H1 (cell line): ENCODE results near the gene ATP7B. TPM values are rescaled to one million over a fixed set of nuclear protein-coding genes. Genes with fewer than 3 reads are reported as not detected.

ENCODE experiments used
- CTCF ChIA-PET: fragments of 300-600 bp; sonication (Branson Sonifier 250); formaldehyde crosslinking; loops from one replicate; lab custom pipeline; 2021; ENCODE audit not compliant: partially characterized antibody; lab: Charles Lee
- POLR2A ChIA-PET: fragments of 300-600 bp; sonication (Branson Sonifier 250); formaldehyde crosslinking; loops from one replicate; lab custom pipeline; 2021; ENCODE audit warnings: inconsistent platforms; ENCODE audit not compliant: partially characterized antibody; lab: Charles Lee
- DNase-seq, 2 experiments: peaks; one replicate each; pipeline versions ENCODE4 v3.0.0 to v3.0.0-alpha.2; 2010 to 2022; ENCODE audit warnings: low spot score in 2 of 2, low read depth in 1 of 2, mixed read lengths in 1 of 2
- FAIRE-seq: peaks from 2 replicates; lab custom pipeline; 2011; peaks lifted over from hg19 to GRCh38; lab: Jason Lieb, UNC
- H2AFZ ChIP-seq: 2 replicates; pipeline ENCODE4 v1.8.1; 2012; ENCODE audit warnings: low read length, inconsistent platforms
- H2AK5ac ChIP-seq: 2 replicates; pipeline ENCODE4 v1.6.1; 2013; ENCODE audit warnings: low read depth, low read length
- H2BK120ac ChIP-seq: replicated peaks from 2 replicates; pipeline ENCODE3; 2013; ENCODE audit warnings: low read depth, low read length, inconsistent platforms
- H2BK12ac ChIP-seq: 2 replicates; pipeline ENCODE4 v1.6.1; 2013; ENCODE audit warnings: low read depth, low read length
- H2BK15ac ChIP-seq: 2 replicates; pipeline ENCODE4 v1.6.1; 2013; ENCODE audit warnings: low read length
- H2BK20ac ChIP-seq: 2 replicates; pipeline ENCODE4 v1.6.1; 2013; ENCODE audit warnings: low read length
- H2BK5ac ChIP-seq: 2 replicates; pipeline ENCODE4 v1.6.1; 2013; ENCODE audit warnings: low read depth, low read length
- H3K14ac ChIP-seq: 2 replicates; pipeline ENCODE4 v1.6.1; 2013; ENCODE audit warnings: inconsistent platforms; ENCODE audit not compliant: insufficient read length
- H3K18ac ChIP-seq: 2 replicates; pipeline ENCODE4 v1.6.1; 2013; ENCODE audit warnings: low read length; ENCODE audit errors: extremely low read depth
- H3K23ac ChIP-seq: 2 replicates; pipeline ENCODE4 v1.6.1; 2013; ENCODE audit warnings: inconsistent platforms; ENCODE audit not compliant: insufficient read length
- H3K23me2 ChIP-seq: 2 replicates; pipeline ENCODE4 v1.6.1; 2013; ENCODE audit warnings: low read depth, low read length
- H3K27ac ChIP-seq: 2 replicates; pipeline ENCODE4 v1.6.1; 2011; ENCODE audit warnings: low read depth, low read length, inconsistent platforms
- H3K27me3 ChIP-seq, 4 experiments: replicated peaks in 1 of 4; 1 replicate in 1 of 4; 2 replicates in 3 of 4; pipeline versions ENCODE4 v1.6.1 to v1.8.1; 2011 to 2013; ENCODE audit warnings: low read length in 3 of 4, mild to moderate bottlenecking in 3 of 4, inconsistent platforms in 2 of 4, mixed read lengths in 2 of 4, moderate library complexity in 1 of 4; ENCODE audit not compliant: control insufficient read depth in 3 of 4, insufficient read depth in 3 of 4; ENCODE audit errors: extremely low read depth in 1 of 4
- H3K36me3 ChIP-seq, 4 experiments: 2 replicates each; pipeline versions ENCODE4 v1.6.1 to v1.8.1; 2011 to 2013; ENCODE audit warnings: mild to moderate bottlenecking in 4 of 4, low read length in 3 of 4, moderate library complexity in 2 of 4, control low read depth in 1 of 4, inconsistent platforms in 1 of 4; ENCODE audit not compliant: insufficient read depth in 4 of 4, control insufficient read depth in 2 of 4
- H3K4ac ChIP-seq: replicated peaks from 2 replicates; pipeline ENCODE3; 2013; ENCODE audit warnings: low read length, low read depth, mixed read lengths, inconsistent platforms; ENCODE audit not compliant: insufficient read length
- H3K4me1 ChIP-seq, 4 experiments: replicated peaks in 1 of 4; 1 replicate in 1 of 4; 2 replicates in 3 of 4; pipeline versions ENCODE4 v1.6.1 to v1.8.1; 2011 to 2013; ENCODE audit warnings: low read length in 3 of 4, inconsistent platforms in 2 of 4, mixed read lengths in 1 of 4; ENCODE audit not compliant: insufficient read depth in 4 of 4, control insufficient read depth in 3 of 4
- H3K4me2 ChIP-seq, 2 experiments: 2 replicates each; pipeline versions ENCODE4 v1.6.1 to v1.8.1; 2011 to 2013; ENCODE audit warnings: low read depth in 2 of 2, low read length in 2 of 2, control low read depth in 1 of 2, inconsistent platforms in 1 of 2, mild to moderate bottlenecking in 1 of 2; ENCODE audit not compliant: insufficient read depth in 1 of 2
- H3K4me3 ChIP-seq, 4 experiments: fragments of 200-600, 300-600 bp in 1 of 4; sonication (generic), shearing (Covaris generic), sonication (Bioruptor Twin) in 1 of 4; 2 replicates each; pipeline versions ENCODE4 v1.5.1 to v1.8.1; 2011 to 2016; ENCODE audit warnings: low read length in 4 of 4, low read depth in 3 of 4, control low read depth in 2 of 4, inconsistent platforms in 2 of 4, mild to moderate bottlenecking in 2 of 4, mixed read lengths in 1 of 4, moderate library complexity in 1 of 4; ENCODE audit not compliant: insufficient read depth in 2 of 4; ENCODE audit errors: extremely low read depth in 1 of 4
- H3K56ac ChIP-seq: replicated peaks from 2 replicates; pipeline ENCODE3; 2013; ENCODE audit warnings: low read depth, mild to moderate bottlenecking, mixed read lengths, low read length, inconsistent platforms; ENCODE audit not compliant: insufficient read length
- H3K79me1 ChIP-seq: 2 replicates; pipeline ENCODE4 v1.6.1; 2013; ENCODE audit warnings: low read depth, low read length, control low read depth
- H3K79me2 ChIP-seq, 2 experiments: 2 replicates each; pipeline versions ENCODE4 v1.6.1 to v1.8.1; 2012 to 2013; ENCODE audit warnings: low read length in 2 of 2, mild to moderate bottlenecking in 2 of 2, inconsistent platforms in 1 of 2; ENCODE audit not compliant: insufficient read depth in 2 of 2, control insufficient read depth in 1 of 2
- H3K9ac ChIP-seq, 4 experiments: replicated peaks in 1 of 4; 1 replicate in 1 of 4; 2 replicates in 3 of 4; pipeline versions ENCODE4 v1.6.1 to v1.8.1; 2011 to 2013; ENCODE audit warnings: low read depth in 3 of 4, low read length in 3 of 4, control low read depth in 2 of 4, mild to moderate bottlenecking in 2 of 4, moderate library complexity in 2 of 4, inconsistent platforms in 1 of 4; ENCODE audit errors: extremely low read depth in 1 of 4
- H3K9me3 ChIP-seq, 2 experiments: 2 replicates each; pipeline versions ENCODE4 v1.6.1 to v1.8.1; 2012 to 2013; ENCODE audit warnings: mild to moderate bottlenecking in 2 of 2, moderate library complexity in 2 of 2, control low read depth in 1 of 2, inconsistent platforms in 1 of 2, low read depth in 1 of 2, low read length in 1 of 2, mixed read lengths in 1 of 2; ENCODE audit not compliant: insufficient read depth in 2 of 2
- H4K20me1 ChIP-seq, 2 experiments: replicated peaks in 1 of 2; 2 replicates each; pipeline versions ENCODE3 to v1.8.1; 2011 to 2013; ENCODE audit warnings: inconsistent platforms in 2 of 2, low read length in 2 of 2, mild to moderate bottlenecking in 1 of 2; ENCODE audit not compliant: insufficient read depth in 2 of 2, control insufficient read depth in 1 of 2
- H4K5ac ChIP-seq: 2 replicates; pipeline ENCODE4 v1.6.1; 2013; ENCODE audit warnings: low read length, low read depth, mixed read lengths, inconsistent platforms; ENCODE audit not compliant: insufficient read length
- H4K8ac ChIP-seq: 2 replicates; pipeline ENCODE4 v1.8.0; 2013; ENCODE audit warnings: mild to moderate bottlenecking, moderate library complexity, low read length, inconsistent platforms; ENCODE audit not compliant: insufficient read depth; ENCODE audit errors: extremely low read depth
- H4K91ac ChIP-seq: replicated peaks from 2 replicates; pipeline ENCODE3; 2013; ENCODE audit warnings: low read length, mixed read lengths, inconsistent platforms; ENCODE audit not compliant: insufficient read length
- BCL11A ChIP-seq, 2 experiments: IDR thresholded peaks; one replicate each; pipeline ENCODE4 v1.6.1; 2011; ENCODE audit warnings: low read depth in 2 of 2, low read length in 2 of 2, mild to moderate bottlenecking in 2 of 2
- CHD1 ChIP-seq: IDR thresholded peaks from 2 replicates; pipeline ENCODE4 v1.6.1; 2012; ENCODE audit warnings: low read depth, low read length, improper control_type of control experiment
- CTBP2 ChIP-seq: IDR thresholded peaks from 2 replicates; pipeline ENCODE4 v1.7.0; 2011; ENCODE audit warnings: borderline replicate concordance, mild to moderate bottlenecking, moderate library complexity, mixed read lengths, low read length; ENCODE audit not compliant: insufficient read depth, insufficient read length
- EZH2 ChIP-seq: fragments of 200-600 bp; sonication (generic); IDR thresholded peaks from 2 replicates; pipeline ENCODE4 v1.7.1; 2012; ENCODE audit warnings: low read depth, mild to moderate bottlenecking, moderate library complexity, low read length, inconsistent platforms; ENCODE audit not compliant: severe bottlenecking
- FOSL1 ChIP-seq: IDR thresholded peaks from 2 replicates; pipeline ENCODE4 v1.6.1; 2011; ENCODE audit warnings: mild to moderate bottlenecking, low read depth, low read length, moderate library complexity; ENCODE audit not compliant: insufficient read depth
- GABPA ChIP-seq: IDR thresholded peaks from 2 replicates; pipeline ENCODE4 v1.6.1; 2011; ENCODE audit warnings: mild to moderate bottlenecking, low read length, moderate library complexity, borderline replicate concordance; ENCODE audit not compliant: insufficient read depth
- KDM4A ChIP-seq: IDR thresholded peaks from one replicate; pipeline ENCODE4 v1.7.1; 2012; ENCODE audit warnings: low read depth, mild to moderate bottlenecking, moderate library complexity, low read length, inconsistent platforms; ENCODE audit not compliant: severe bottlenecking
- KDM5A ChIP-seq: fragments of 200-600 bp; IDR thresholded peaks from 2 replicates; pipeline ENCODE4 v1.7.1; 2012; ENCODE audit warnings: mild to moderate bottlenecking, low read length, inconsistent platforms, mixed read lengths
- NRF1 ChIP-seq: IDR thresholded peaks from 2 replicates; pipeline ENCODE4 v1.6.1; 2011; ENCODE audit warnings: mild to moderate bottlenecking, low read depth, low read length, improper control_type of control experiment
- RNF2 ChIP-seq: fragments of 200-900, 300-1000 bp; sonication (generic); IDR thresholded peaks from 2 replicates; pipeline ENCODE4 v1.7.1; 2016; ENCODE audit warnings: borderline replicate concordance, low read depth, mild to moderate bottlenecking, antibody characterized with exemption, low read length; ENCODE audit not compliant: poor library complexity, severe bottlenecking; ENCODE audit errors: missing control alignments
- SIRT6 ChIP-seq: IDR thresholded peaks from one replicate; pipeline ENCODE4 v1.7.1; 2012; ENCODE audit warnings: low read length, inconsistent platforms
- SP1 ChIP-seq: IDR thresholded peaks from 2 replicates; pipeline ENCODE4 v1.6.1; 2011; ENCODE audit warnings: low read depth, low read length
- TAF7 ChIP-seq: optimal IDR thresholded peaks from 2 replicates; pipeline ENCODE3; 2011; ENCODE audit warnings: low read depth, mild to moderate bottlenecking, inconsistent platforms, low read length, moderate library complexity, borderline replicate concordance
- ZNF274 ChIP-seq: IDR thresholded peaks from 2 replicates; pipeline ENCODE4 v1.7.0; 2012; ENCODE audit warnings: low read length, borderline replicate concordance; ENCODE audit errors: extremely low read depth
- WGBS, 2 experiments: shearing (Covaris generic) in 1 of 2; methylation state at CpG; one replicate each; pipeline versions ENCODE4 v1.1.6 to v1.1.7; 2013 to 2015; ENCODE audit warnings: low lambda C conversion rate in 2 of 2, mixed read lengths in 2 of 2, inconsistent platforms in 1 of 2, low coverage in 1 of 2, missing lambda C conversion rate in 1 of 2; ENCODE audit not compliant: insufficient replicate concordance in 2 of 2, insufficient coverage in 1 of 2, insufficient read length in 1 of 2; ENCODE audit errors: extremely low coverage in 1 of 2, missing lambda C conversion rate in 1 of 2; 5-methylcytosine and 5-hydroxymethylcytosine counted together
- polyA plus RNA-seq, 7 experiments: library from polyadenylated mRNA; depleted of rRNA in 3 of 7; stranded (reverse) in 5 of 7; unstranded in 2 of 7; fragments of >200 nt in 5 of 7; fragments of 200-250 nt in 2 of 7; gene quantifications; 1 replicate in 5 of 7; 2 replicates in 1 of 7; 4 replicates in 1 of 7; pipeline versions ENCODE4 v1.2.1 to v1.2.3, GENCODE V29; 2011 to 2013; ENCODE audit warnings: missing spikeins in 2 of 7, mixed read lengths in 2 of 7
- total RNA-seq: library from RNA; stranded (reverse); fragmentation: NEBNext Ultra II Directional; extraction: Animal tissue kit (Norgen Biotek cat#: 25700); gene quantifications from 2 replicates; pipeline ENCODE4 v1.2.1, GENCODE V29; 2021

ATP7B gene
- total and polyA plus RNA-seq, 2 of the 8 experiments (the other 6 are each of a cell fraction or from before 2014, with no cell fraction given) = 4.1 to 9.2 TPM

GRCh38 chr13:51931606-51932005 lies 79.6 kb downstream of the ATP7B start:
- ChIA-PET CTCF (interaction anchor here (1.5 to 1.7 kb wide), 2 partner anchors 8 to 36 kb away, joined by 4 to 6 read pairs; no protein-coding TSS in a partner anchor), POLR2A (interaction anchor here (1.5 kb wide), 1 partner anchor 17 kb away, joined by 3 read pairs; no protein-coding TSS in a partner anchor)
- Histone ChIP-seq H4K20me1 (peaks cover 0 to 1% of the 10 kb centered on the region in 2 experiments), H4K5ac (no peak overlapping the region), H4K91ac (no peak overlapping the region), H2BK15ac (no peak overlapping the region), H3K27ac (no peak overlapping the region), H2BK12ac (no peak overlapping the region), H3K4ac (no peak overlapping the region), H4K8ac (no peak overlapping the region), H3K4me2 (no peak overlapping the region), H3K36me3 (0 out of 8 replicates have a peak, but pooled peaks cover 0 to 2% (median 0%) of the 10 kb centered on the region in 4 experiments), H3K9me3 (no peaks in the 10 kb centered on the region), H2AK5ac (no peak overlapping the region), H3K4me3 (no peak overlapping the region), H3K23ac (no peak overlapping the region), H3K79me2 (no peaks in the 10 kb centered on the region), H3K9ac (no peak overlapping the region), H3K79me1 (no peaks in the 10 kb centered on the region), H2BK120ac (no peak overlapping the region), H2BK5ac (no peak overlapping the region), H3K4me1 (no peaks in the 10 kb centered on the region), H3K18ac (no peak overlapping the region), H3K56ac (no peak overlapping the region), H3K27me3 (no peaks in the 10 kb centered on the region), H3K23me2 (no peaks in the 10 kb centered on the region), H3K14ac (no peak overlapping the region), H2BK20ac (no peak overlapping the region), H2AFZ (no peak overlapping the region)
- FAIRE-seq = no peak
- 92% methylated on average over 6 of the region's 6 CpGs; no CpG with 5 or more reads in 1 of the 2 experiments for WGBS, 2 experiments
- DNase-seq = no peak
- no peak for TF ChIP-seq ZNF274
- no peak for TF ChIP-seq CTBP2
- no peak for TF ChIP-seq FOSL1
- TF ChIP-seq KDM5A = no peak
- no peak for TF ChIP-seq SIRT6
- no peak for TF ChIP-seq EZH2
- TF ChIP-seq KDM4A = no peak
- no peak for TF ChIP-seq GABPA
- TF ChIP-seq CHD1 = no peak
- TF ChIP-seq NRF1 = no peak
- TF ChIP-seq RNF2 = no peak
- TF ChIP-seq BCL11A (IDR thresholded peaks at IDR 0.05; ENCODE audit: low read depth in 2 of 2, low read length in 2 of 2) = no peak
- no peak for TF ChIP-seq TAF7
- no peak for TF ChIP-seq SP1
